IPS-20b (cell line): Measurements from ENCODE around the gene NKX3-2.

Source experiments
- H3K27ac ChIP-seq: one replicate; pipeline ENCODE4 v1.5.1; 2013; ENCODE audit warnings: low read length
- H3K27me3 ChIP-seq: 2 replicates; pipeline ENCODE4 v1.6.1; 2013; ENCODE audit warnings: mild to moderate bottlenecking, low read length, inconsistent platforms; ENCODE audit not compliant: insufficient read depth
- H3K36me3 ChIP-seq: 2 replicates; pipeline ENCODE4 v1.6.1; 2013; ENCODE audit warnings: low read depth, mild to moderate bottlenecking, inconsistent platforms, low read length, moderate library complexity; ENCODE audit not compliant: insufficient read depth
- H3K4me1 ChIP-seq: 2 replicates; pipeline ENCODE4 v1.6.1; 2013; ENCODE audit warnings: mild to moderate bottlenecking, control low read depth, inconsistent platforms, low read length, moderate library complexity; ENCODE audit not compliant: insufficient read depth
- H3K4me3 ChIP-seq: 2 replicates; pipeline ENCODE4 v1.5.1; 2013; ENCODE audit warnings: mild to moderate bottlenecking, low read length, inconsistent platforms
- H3K9ac ChIP-seq: 2 replicates; pipeline ENCODE4 v1.6.1; 2013; ENCODE audit warnings: low read depth, mild to moderate bottlenecking, inconsistent platforms, low read length, moderate library complexity
- H3K9me3 ChIP-seq: 2 replicates; pipeline ENCODE4 v1.6.1; 2013; ENCODE audit warnings: mild to moderate bottlenecking, low read depth, low read length, inconsistent platforms; ENCODE audit not compliant: insufficient read depth

NKX3-2 gene

GRCh38 chr4:13544606-13545393 lies 492 bp upstream of the NKX3-2 start:
- peak overlapping the region; percentile 65 for H3K4me3 ChIP-seq
- no peaks in the 10 kb centered on the region; the same call in 1 of the 2 replicates for H3K9me3 ChIP-seq
- H3K27me3 ChIP-seq = peaks cover 100% of the 10 kb centered on the region
- no peaks in the 10 kb centered on the region for H3K36me3 ChIP-seq
- H3K9ac ChIP-seq = no peak overlapping the region
- peaks cover 6% of the 10 kb centered on the region; the same call in 1 of the 2 replicates for H3K4me1 ChIP-seq
- H3K27ac ChIP-seq = no peak overlapping the region

GRCh38 chr4:13543032-13543838 lies 1.1 kb downstream of the NKX3-2 start:
- no peak overlapping the region for H3K9ac ChIP-seq
- H3K27ac ChIP-seq = no peak overlapping the region
- peaks cover 100% of the 10 kb centered on the region for H3K27me3 ChIP-seq
- H3K36me3 ChIP-seq = no peaks in the 10 kb centered on the region
- peaks cover 6% of the 10 kb centered on the region; the same call in 1 of the 2 replicates for H3K9me3 ChIP-seq
- peaks cover 9% of the 10 kb centered on the region; the same call in 1 of the 2 replicates for H3K4me1 ChIP-seq
- peak overlapping the region; percentile 65; the same call in 1 of the 2 replicates for H3K4me3 ChIP-seq

- no peak overlapping the region for H3K4me3 ChIP-seq
- H3K36me3 ChIP-seq = no peaks in the 10 kb centered on the region
- no peak overlapping the region for H3K27ac ChIP-seq
- no peak overlapping the region for H3K9ac ChIP-seq
- H3K4me1 ChIP-seq = peaks cover 9% of the 10 kb centered on the region; the same call in 1 of the 2 replicates
- peaks cover 100% of the 10 kb centered on the region for H3K27me3 ChIP-seq
- peaks cover 10% of the 10 kb centered on the region; the same call in 1 of the 2 replicates for H3K9me3 ChIP-seq
Observed at GRCh38 chr4:13542577-13543031, 1.7 kb downstream of the NKX3-2 start.

GRCh38 chr4:13541720-13542576 lies 2.4 kb downstream of the NKX3-2 start:
- H3K9ac ChIP-seq = no peak overlapping the region
- peaks cover 100% of the 10 kb centered on the region for H3K27me3 ChIP-seq
- H3K36me3 ChIP-seq = no peaks in the 10 kb centered on the region
- H3K4me3 ChIP-seq = peak overlapping the region; percentile 7; the same call in 1 of the 2 replicates
- H3K27ac ChIP-seq = no peak overlapping the region
- peaks cover 9% of the 10 kb centered on the region; the same call in 1 of the 2 replicates for H3K4me1 ChIP-seq
- H3K9me3 ChIP-seq = peaks cover 16% of the 10 kb centered on the region; the same call in 1 of the 2 replicates

- Histone ChIP-seq H3K9ac (no peak overlapping the region), H3K4me1 (peaks cover 3% of the 10 kb centered on the region; the same call in 1 of the 2 replicates), H3K9me3 (peaks cover 24% of the 10 kb centered on the region; the same call in 1 of the 2 replicates), H3K4me3 (no peak overlapping the region), H3K36me3 (no peaks in the 10 kb centered on the region), H3K27ac (no peak overlapping the region), H3K27me3 (peaks cover 100% of the 10 kb centered on the region)
Observed at GRCh38 chr4:13541176-13541604, 3.1 kb downstream of the NKX3-2 start.

- no peaks in the 10 kb centered on the region for H3K36me3 ChIP-seq
- H3K4me1 ChIP-seq = peaks cover 3% of the 10 kb centered on the region; the same call in 1 of the 2 replicates
- H3K9me3 ChIP-seq = peaks cover 27% of the 10 kb centered on the region; the same call in 1 of the 2 replicates
- no peak overlapping the region for H3K4me3 ChIP-seq
- no peak overlapping the region for H3K27ac ChIP-seq
- H3K9ac ChIP-seq = no peak overlapping the region
- peaks cover 100% of the 10 kb centered on the region for H3K27me3 ChIP-seq
Observed at GRCh38 chr4:13540446-13541175, 3.7 kb downstream of the NKX3-2 start.

GRCh38 chr4:13539619-13540445 lies 4.5 kb downstream of the NKX3-2 start:
- Histone ChIP-seq H3K9me3 (peaks cover 27% of the 10 kb centered on the region; the same call in 1 of the 2 replicates), H3K4me3 (no peak overlapping the region), H3K36me3 (no peaks in the 10 kb centered on the region), H3K4me1 (peaks cover 3% of the 10 kb centered on the region; the same call in 1 of the 2 replicates), H3K9ac (no peak overlapping the region), H3K27me3 (peaks cover 100% of the 10 kb centered on the region), H3K27ac (no peak overlapping the region)

- Histone ChIP-seq H3K36me3 (no peaks in the 10 kb centered on the region), H3K4me1 (peaks cover 7% of the 10 kb centered on the region; the same call in 1 of the 2 replicates), H3K27ac (no peak overlapping the region), H3K27me3 (peaks cover 100% of the 10 kb centered on the region), H3K4me3 (no peak overlapping the region), H3K9me3 (peaks cover 27% of the 10 kb centered on the region; the same call in 1 of the 2 replicates), H3K9ac (no peak overlapping the region)
Observed at GRCh38 chr4:13539047-13539618, 5.2 kb downstream of the NKX3-2 start.

GRCh38 chr4:13538427-13538973 lies 5.8 kb downstream of the NKX3-2 start:
- H3K36me3 ChIP-seq = no peaks in the 10 kb centered on the region
- peaks cover 10% of the 10 kb centered on the region; the same call in 1 of the 2 replicates for H3K4me1 ChIP-seq
- no peak overlapping the region for H3K4me3 ChIP-seq
- H3K27ac ChIP-seq = no peak overlapping the region
- H3K9me3 ChIP-seq = peaks cover 27% of the 10 kb centered on the region; the same call in 1 of the 2 replicates
- H3K9ac ChIP-seq = no peak overlapping the region
- H3K27me3 ChIP-seq = peaks cover 100% of the 10 kb centered on the region
